Keratinocyte (primary cell): ENCODE results near the gene ITSN1.

Experiments
- EZH2 ChIP-seq: IDR thresholded peaks from one replicate; pipeline ENCODE4 v1.6.1; 2012; ENCODE audit warnings: inconsistent platforms, mild to moderate bottlenecking, low read length, moderate library complexity
- TF ChIP-seq, protein P1 (sequence below), 3 experiments: IDR thresholded peaks in 1 of 3; conservative IDR thresholded peaks in 1 of 3; optimal IDR thresholded peaks in 1 of 3; 2 replicates in 2 of 3; 3 replicates in 1 of 3; pipeline versions ENCODE3 to v1.5.1; 2011; ENCODE audit warnings: low read length in 3 of 3, mild to moderate bottlenecking in 3 of 3, moderate library complexity in 2 of 3, control low read depth in 1 of 3, inconsistent platforms in 1 of 3; ENCODE audit not compliant: insufficient read depth in 2 of 3; ENCODE audit errors: extremely low read depth in 1 of 3

DNA sequence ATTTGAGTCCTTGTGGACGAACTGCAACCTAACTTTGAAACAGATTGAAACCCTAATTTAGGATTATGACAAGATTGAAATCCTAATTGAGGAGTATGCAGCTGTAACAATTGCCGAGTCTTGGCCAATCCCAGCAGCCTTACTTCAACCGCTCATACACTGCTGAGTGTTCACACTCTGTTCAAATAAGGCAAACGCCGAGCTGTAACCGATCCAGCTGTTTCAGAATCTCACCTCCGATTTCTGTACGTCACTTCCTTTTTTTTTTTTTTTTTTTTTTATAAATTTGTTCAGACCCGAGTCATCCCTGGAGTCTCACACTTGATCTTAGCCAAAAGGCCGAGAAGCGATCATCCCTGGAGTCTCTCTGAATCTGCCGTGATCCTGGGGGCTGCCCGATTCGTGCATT lies 295.6 kb downstream of the ITSN1 start:
- TF ChIP-seq, protein P1, sequence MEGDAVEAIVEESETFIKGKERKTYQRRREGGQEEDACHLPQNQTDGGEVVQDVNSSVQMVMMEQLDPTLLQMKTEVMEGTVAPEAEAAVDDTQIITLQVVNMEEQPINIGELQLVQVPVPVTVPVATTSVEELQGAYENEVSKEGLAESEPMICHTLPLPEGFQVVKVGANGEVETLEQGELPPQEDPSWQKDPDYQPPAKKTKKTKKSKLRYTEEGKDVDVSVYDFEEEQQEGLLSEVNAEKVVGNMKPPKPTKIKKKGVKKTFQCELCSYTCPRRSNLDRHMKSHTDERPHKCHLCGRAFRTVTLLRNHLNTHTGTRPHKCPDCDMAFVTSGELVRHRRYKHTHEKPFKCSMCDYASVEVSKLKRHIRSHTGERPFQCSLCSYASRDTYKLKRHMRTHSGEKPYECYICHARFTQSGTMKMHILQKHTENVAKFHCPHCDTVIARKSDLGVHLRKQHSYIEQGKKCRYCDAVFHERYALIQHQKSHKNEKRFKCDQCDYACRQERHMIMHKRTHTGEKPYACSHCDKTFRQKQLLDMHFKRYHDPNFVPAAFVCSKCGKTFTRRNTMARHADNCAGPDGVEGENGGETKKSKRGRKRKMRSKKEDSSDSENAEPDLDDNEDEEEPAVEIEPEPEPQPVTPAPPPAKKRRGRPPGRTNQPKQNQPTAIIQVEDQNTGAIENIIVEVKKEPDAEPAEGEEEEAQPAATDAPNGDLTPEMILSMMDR (optimal IDR thresholded peaks at IDR 0.05 in 1 of 3, IDR thresholded peaks at IDR 0.05 in 1 of 3, conservative IDR thresholded peaks at IDR 0.05 in 1 of 3; ENCODE audit: extremely low read depth in 1 of 3, insufficient read depth in 2 of 3, low read length in 3 of 3) = no peak
- TF ChIP-seq EZH2 = no peak
